HFF-Myc (cell line): ENCODE data around the gene CLCN3.

ENCODE experiments used
- DNase-seq: peaks from one replicate; pipeline ENCODE4 v3.0.0-alpha.2; 2011; ENCODE audit warnings: low read depth; ENCODE audit errors: extremely low read depth
- H3K4me3 ChIP-seq: replicated peaks from 2 replicates; pipeline ENCODE4 v1.5.1; 2011; ENCODE audit warnings: low read depth, mild to moderate bottlenecking, control low read depth, low read length
- TF ChIP-seq, protein P1 (sequence below): IDR thresholded peaks from 2 replicates; pipeline ENCODE4 v1.5.1; 2012; ENCODE audit warnings: mild to moderate bottlenecking, low read depth, low read length, control low read depth; ENCODE audit errors: missing control alignments

Gene CLCN3

GRCh38 chr4:169690787-169691186 lies 70.4 kb downstream of the CLCN3 start:
- DNase-seq = no peak
- TF ChIP-seq, protein P1, sequence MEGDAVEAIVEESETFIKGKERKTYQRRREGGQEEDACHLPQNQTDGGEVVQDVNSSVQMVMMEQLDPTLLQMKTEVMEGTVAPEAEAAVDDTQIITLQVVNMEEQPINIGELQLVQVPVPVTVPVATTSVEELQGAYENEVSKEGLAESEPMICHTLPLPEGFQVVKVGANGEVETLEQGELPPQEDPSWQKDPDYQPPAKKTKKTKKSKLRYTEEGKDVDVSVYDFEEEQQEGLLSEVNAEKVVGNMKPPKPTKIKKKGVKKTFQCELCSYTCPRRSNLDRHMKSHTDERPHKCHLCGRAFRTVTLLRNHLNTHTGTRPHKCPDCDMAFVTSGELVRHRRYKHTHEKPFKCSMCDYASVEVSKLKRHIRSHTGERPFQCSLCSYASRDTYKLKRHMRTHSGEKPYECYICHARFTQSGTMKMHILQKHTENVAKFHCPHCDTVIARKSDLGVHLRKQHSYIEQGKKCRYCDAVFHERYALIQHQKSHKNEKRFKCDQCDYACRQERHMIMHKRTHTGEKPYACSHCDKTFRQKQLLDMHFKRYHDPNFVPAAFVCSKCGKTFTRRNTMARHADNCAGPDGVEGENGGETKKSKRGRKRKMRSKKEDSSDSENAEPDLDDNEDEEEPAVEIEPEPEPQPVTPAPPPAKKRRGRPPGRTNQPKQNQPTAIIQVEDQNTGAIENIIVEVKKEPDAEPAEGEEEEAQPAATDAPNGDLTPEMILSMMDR = no peak
- no peak overlapping the region for H3K4me3 ChIP-seq

GRCh38 chr4:169698331-169698730 lies 78.0 kb downstream of the CLCN3 start:
- no peak for DNase-seq
- TF ChIP-seq, protein P1 = no peak
- H3K4me3 ChIP-seq = no peak overlapping the region

GRCh38 chr4:169707958-169708643 lies 87.7 kb downstream of the CLCN3 start:
- TF ChIP-seq, protein P1 = no peak
- no peak for DNase-seq
- no peak overlapping the region for H3K4me3 ChIP-seq

- no peak for DNase-seq
- no peak overlapping the region for H3K4me3 ChIP-seq
- TF ChIP-seq, protein P1 = no peak
Measured at GRCh38 chr4:169715826-169716225, 95.4 kb downstream of the CLCN3 start.

- TF ChIP-seq, protein P1 = no peak
- DNase-seq = no peak
- H3K4me3 ChIP-seq = no peak overlapping the region
Measured at GRCh38 chr4:169716677-169717076, 96.3 kb downstream of the CLCN3 start.

DNA sequence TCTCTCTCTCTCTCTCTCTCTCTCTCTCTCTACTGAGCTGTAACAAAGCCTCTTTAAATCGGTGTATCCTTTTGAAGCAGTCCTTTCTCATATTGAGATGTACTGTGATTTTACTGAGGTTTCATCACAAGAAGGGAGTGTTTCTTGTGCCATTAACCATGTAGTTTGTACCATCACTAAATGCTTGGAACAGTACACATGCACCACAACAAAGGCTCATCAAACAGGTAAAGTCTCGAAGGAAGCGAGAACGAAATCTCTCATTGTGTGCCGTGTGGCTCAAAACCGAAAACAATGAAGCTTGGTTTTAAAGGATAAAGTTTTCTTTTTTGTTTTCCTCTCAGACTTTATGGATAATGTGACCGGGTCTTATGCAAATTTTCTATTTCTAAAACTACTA lies 100.2 kb downstream of the CLCN3 start:
- TF ChIP-seq, protein P1 = no peak
- DNase-seq = no peak
- no peak overlapping the region for H3K4me3 ChIP-seq
